A549 (cell line): ENCODE results near the gene HSPBAP1. TPM values are rescaled to one million over a fixed set of nuclear protein-coding genes. Genes with fewer than 3 reads are reported as not detected.

Experiments used
- ATAC-seq, 2 experiments: fragments of 200-7000 bp in 1 of 2; fragments of >200 bp in 1 of 2; cut with Nextera tagmentation in 1 of 2; cut with Tn5 transposase in 1 of 2; 3 replicates each; pipeline versions ENCODE4 v1.8.0 to v1.9.1; 2018 to 2020; ENCODE audit warnings: mild to moderate bottlenecking in 1 of 2, moderate library complexity in 1 of 2
- CTCF ChIA-PET: fragments of 300-600 bp; sonication (Branson Sonifier 250); formaldehyde crosslinking; extraction: SDS; loops from one replicate; lab custom pipeline; 2021; ENCODE audit warnings: antibody characterized with exemption, inconsistent platforms; lab: Yijun Ruan, JAX
- POLR2A ChIA-PET: fragments of 350-600 bp; formaldehyde crosslinking; extraction: SDS; loops from one replicate; lab custom pipeline; 2021; ENCODE audit warnings: antibody characterized with exemption, inconsistent platforms; lab: Yijun Ruan, JAX
- DNase-seq, 2 experiments: peaks; one replicate each; pipeline versions ENCODE4 v3.0.0 to v3.0.0-alpha.2; 2011 to 2016; ENCODE audit warnings: low read depth in 1 of 2, low spot score in 1 of 2
- FAIRE-seq: peaks from 2 replicates; lab custom pipeline; 2011; peaks lifted over from hg19 to GRCh38; lab: Jason Lieb, UNC
- H3K27ac ChIP-seq, 2 experiments: fragments of >200 bp; sonication (Bioruptor Twin); formaldehyde crosslinking; 3 replicates each; pipeline ENCODE4 v1.5.1; 2016 to 2017
- H3K4me1 ChIP-seq: fragments of >200 bp; sonication (Bioruptor Twin); formaldehyde crosslinking; 3 replicates; pipeline ENCODE4 v1.6.1; 2016
- H3K4me2 ChIP-seq: fragments of >200 bp; sonication (Bioruptor Twin); formaldehyde crosslinking; 3 replicates; pipeline ENCODE4 v1.6.1; 2016
- H3K4me3 ChIP-seq: fragments of >200 bp; sonication (Bioruptor Twin); formaldehyde crosslinking; 3 replicates; pipeline ENCODE4 v1.5.1; 2016
- H3K9me3 ChIP-seq: fragments of >200 bp; sonication (Bioruptor Twin); formaldehyde crosslinking; 3 replicates; pipeline ENCODE4 v1.6.1; 2016
- CBX2 ChIP-seq: fragments of 200-600 bp; sonication (generic); IDR thresholded peaks from 2 replicates; pipeline ENCODE4 v1.6.1; 2016; ENCODE audit warnings: low read depth, mild to moderate bottlenecking, borderline replicate concordance
- CEBPB ChIP-seq, 2 experiments: fragments of >200 bp in 1 of 2; sonication (Bioruptor Twin) in 1 of 2; formaldehyde crosslinking in 1 of 2; IDR thresholded peaks; 2 replicates each; pipeline ENCODE4 v1.6.1; 2012 to 2016
- EHMT2 ChIP-seq: fragments of 200-600 bp; sonication (generic); IDR thresholded peaks from 2 replicates; pipeline ENCODE4 v1.6.1; 2016; ENCODE audit warnings: antibody characterized with exemption, low read depth, mild to moderate bottlenecking, moderate library complexity
- ELK1 ChIP-seq: fragments of 150-350 bp; IDR thresholded peaks from 2 replicates; pipeline ENCODE4 v1.6.1; 2014; ENCODE audit warnings: low read depth, mild to moderate bottlenecking, low read length
- ESRRA ChIP-seq: fragments of 150-350 bp; IDR thresholded peaks from 2 replicates; pipeline ENCODE4 v1.6.1; 2014; ENCODE audit warnings: mild to moderate bottlenecking, low read length, borderline replicate concordance
- FOXS1 ChIP-seq: fragments of 250-450 bp; sonication (Bioruptor Pico); IDR thresholded peaks from 2 replicates; pipeline ENCODE4 v1.5.0; 2020; ENCODE audit warnings: mild to moderate bottlenecking, moderate library complexity
- HDAC2 ChIP-seq: fragments of 200-600 bp; sonication (generic); IDR thresholded peaks from 2 replicates; pipeline ENCODE4 v1.6.1; 2016
- HEYL ChIP-seq: fragments of 250-450 bp; sonication (Bioruptor Pico); IDR thresholded peaks from 2 replicates; pipeline ENCODE4 v1.8.0; 2021; ENCODE audit warnings: mild to moderate bottlenecking, moderate library complexity
- JUN ChIP-seq, 2 experiments: fragments of >200 bp; sonication (Bioruptor Twin); formaldehyde crosslinking; IDR thresholded peaks; 2 replicates in 1 of 2; 3 replicates in 1 of 2; pipeline ENCODE4 v1.6.1; 2016 to 2017
- MAZ ChIP-seq: fragments of 150-350 bp; IDR thresholded peaks from 2 replicates; pipeline ENCODE4 v1.6.1; 2014; ENCODE audit warnings: antibody characterized with exemption, low read depth, low read length, borderline replicate concordance
- NFE2L2 ChIP-seq: fragments of 150-350 bp; conservative IDR thresholded peaks from 2 replicates; pipeline ENCODE4 v1.6.1; 2014; ENCODE audit warnings: low read length
- NPAS2 ChIP-seq: fragments of 250-450 bp; sonication (Bioruptor Pico); IDR thresholded peaks from 2 replicates; pipeline ENCODE4 v1.8.0; 2022; ENCODE audit warnings: mild to moderate bottlenecking, moderate library complexity, borderline replicate concordance
- RAD21 ChIP-seq, 2 experiments: fragments of >200 bp in 1 of 2; sonication (Bioruptor Twin) in 1 of 2; formaldehyde crosslinking in 1 of 2; IDR thresholded peaks in 1 of 2; conservative IDR thresholded peaks in 1 of 2; 2 replicates in 1 of 2; 3 replicates in 1 of 2; pipeline ENCODE4 v1.6.1; 2012 to 2018; ENCODE audit warnings: inconsistent platforms in 1 of 2
- RARB ChIP-seq: fragments of 250-450 bp; sonication (Bioruptor Pico); IDR thresholded peaks from 2 replicates; pipeline ENCODE4 v1.8.0; 2021; ENCODE audit warnings: mild to moderate bottlenecking, moderate library complexity
- ZC3H11A ChIP-seq: fragments of 450-650 bp; IDR thresholded peaks from 2 replicates; pipeline ENCODE4 v1.6.1; 2014; ENCODE audit warnings: antibody characterized with exemption, mild to moderate bottlenecking
- ZNF302 ChIP-seq: fragments of 250-450 bp; sonication (Bioruptor Pico); IDR thresholded peaks from 2 replicates; pipeline ENCODE4 v1.9.0; 2021; ENCODE audit warnings: inconsistent platforms, mild to moderate bottlenecking, moderate library complexity
- WGBS: methylation state at CpG from one replicate; pipeline ENCODE4 v1.1.6; 2017; ENCODE audit errors: missing lambda C conversion rate; 5-methylcytosine and 5-hydroxymethylcytosine counted together
- polyA plus RNA-seq, 4 experiments: library from polyadenylated mRNA; depleted of rRNA in 3 of 4; stranded (reverse); fragments of >200 nt; fragmentation: RNase III in 1 of 4; extraction: RNeasy Plus Mini Kit Qiagen cat#74134 plus additional on column Dnase treatment in 1 of 4; gene quantifications; 2 replicates in 3 of 4; 3 replicates in 1 of 4; pipeline ENCODE4 v1.2.3, GENCODE V29; 2011 to 2017
- TF ChIP-seq, protein P1 (sequence below): fragments of >200 bp; sonication (Bioruptor Twin); formaldehyde crosslinking; IDR thresholded peaks from 3 replicates; pipeline ENCODE4 v1.6.1; 2016
- TF ChIP-seq, protein P2 (sequence below): fragments of >200 bp; sonication (Bioruptor Twin); formaldehyde crosslinking; IDR thresholded peaks from 2 replicates; pipeline ENCODE4 v1.6.1; 2016
- TF ChIP-seq, protein P3 (sequence below): IDR thresholded peaks from 2 replicates; pipeline ENCODE4 v1.6.1; 2012

Gene HSPBAP1
- polyA plus RNA-seq, 2 of the 4 experiments (the other 2 are of a cell fraction), result 6.3 to 9.2 TPM

DNA sequence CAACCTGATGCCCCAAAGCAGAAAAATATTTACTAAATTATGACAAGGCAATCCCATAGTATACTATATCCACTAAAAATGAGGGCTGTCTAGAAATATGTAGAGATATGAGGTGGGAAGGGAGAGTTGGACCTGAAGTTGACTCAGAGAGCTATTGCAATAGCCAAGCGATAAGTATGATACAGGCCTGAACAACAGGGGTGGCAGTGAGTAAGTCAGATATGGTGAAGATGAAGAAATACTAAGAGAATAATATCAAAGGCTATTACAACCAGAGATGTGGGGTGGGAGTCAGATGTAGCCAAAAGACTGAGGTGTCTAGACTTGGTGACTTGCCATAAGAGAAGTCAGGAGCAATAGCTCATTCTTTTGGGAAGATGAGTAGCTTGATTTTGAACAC, 9.2 kb downstream of the HSPBAP1 start:
- CTCF ChIA-PET, result interaction anchor here (0.9 to 1.0 kb wide), 3 partner anchors 9 to 13 kb away, joined by 3 read pairs; partner anchors contain the start of gene HSPBAP1
- no peak for DNase-seq
- H3K4me2 ChIP-seq, result no peak overlapping the region

GRCh38 chr3:122782804-122783203, 10.8 kb downstream of the HSPBAP1 start:
- Histone ChIP-seq H3K9me3 (no peaks in the 10 kb centered on the region), H3K27ac (no peak overlapping the region), H3K4me3 (no peak overlapping the region), H3K4me1 (peaks cover 21% of the 10 kb centered on the region)
- FAIRE-seq, result no peak
- TF ChIP-seq NFE2L2, result no peak
- TF ChIP-seq, all 56 proteins: peak for 0
- ChIA-PET POLR2A (no interaction called here), CTCF (interaction anchor here (1.0 to 1.2 kb wide), 2 partner anchors 13 to 777 kb away, joined by 3 to 4 read pairs; no protein-coding TSS in a partner anchor)
- H3K4me2 ChIP-seq, result no peak overlapping the region
- no peak for ATAC-seq
- no peak for DNase-seq
- 76% methylated on average over 1 of the region's 1 CpG for WGBS

More for the DNA sequence above, 9.2 kb downstream of the HSPBAP1 start:
- no peaks in the 10 kb centered on the region for H3K9me3 ChIP-seq
- POLR2A ChIA-PET, result interaction anchor here (1.2 kb wide), 1 partner anchor 9 kb away, joined by 10 read pairs; the partner anchor contains the start of gene HSPBAP1
- TF ChIP-seq MAZ, result no peak
- TF ChIP-seq EHMT2, result no peak
- H3K27ac ChIP-seq, result peak overlapping the region in 1 of 2 experiments; percentile 17; a peak in 1 of 6 replicates
- peaks cover 21% of the 10 kb centered on the region for H3K4me1 ChIP-seq
- FAIRE-seq (no peak), ATAC-seq (peak; percentile 58 to 81)
- H3K4me3 ChIP-seq, result no peak overlapping the region
- 88% methylated on average over 1 of the region's 1 CpG for WGBS

GRCh38 chr3:122777563-122777962, 16.1 kb downstream of the HSPBAP1 start:
- ATAC-seq, result no peak
- H3K4me3 ChIP-seq, result no peak overlapping the region
- no peak overlapping the region for H3K27ac ChIP-seq
- 86% methylated on average over 3 of the region's 3 CpGs for WGBS
- ChIA-PET CTCF (no interaction called here), POLR2A (no interaction called here)
- no peaks in the 10 kb centered on the region for H3K9me3 ChIP-seq
- H3K4me1 ChIP-seq, result 0 out of 3 replicates have a peak, but pooled peaks cover 3% of the 10 kb centered on the region
- FAIRE-seq, result no peak
- no peak overlapping the region for H3K4me2 ChIP-seq
- no peak for DNase-seq
- no peak for TF ChIP-seq ESRRA
- no peak for TF ChIP-seq JUN (IDR thresholded peaks at IDR 0.05)
- TF ChIP-seq, protein P1, sequence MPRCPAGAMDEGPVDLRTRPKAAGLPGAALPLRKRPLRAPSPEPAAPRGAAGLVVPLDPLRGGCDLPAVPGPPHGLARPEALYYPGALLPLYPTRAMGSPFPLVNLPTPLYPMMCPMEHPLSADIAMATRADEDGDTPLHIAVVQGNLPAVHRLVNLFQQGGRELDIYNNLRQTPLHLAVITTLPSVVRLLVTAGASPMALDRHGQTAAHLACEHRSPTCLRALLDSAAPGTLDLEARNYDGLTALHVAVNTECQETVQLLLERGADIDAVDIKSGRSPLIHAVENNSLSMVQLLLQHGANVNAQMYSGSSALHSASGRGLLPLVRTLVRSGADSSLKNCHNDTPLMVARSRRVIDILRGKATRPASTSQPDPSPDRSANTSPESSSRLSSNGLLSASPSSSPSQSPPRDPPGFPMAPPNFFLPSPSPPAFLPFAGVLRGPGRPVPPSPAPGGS, result no peak
- no peak for TF ChIP-seq ELK1
- TF ChIP-seq RAD21 (conservative IDR thresholded peaks at IDR 0.05 in 1 of 2, IDR thresholded peaks at IDR 0.05 in 1 of 2), result no peak
- no peak for TF ChIP-seq CEBPB (IDR thresholded peaks at IDR 0.05)
- no peak for TF ChIP-seq ZC3H11A
- no peak for TF ChIP-seq RARB
- TF ChIP-seq NPAS2 (CRISPR knock-in tag), result no peak
- TF ChIP-seq FOXS1 (CRISPR knock-in tag), result no peak
- no peak for TF ChIP-seq ZNF302 (CRISPR knock-in tag)
- TF ChIP-seq, protein P2, sequence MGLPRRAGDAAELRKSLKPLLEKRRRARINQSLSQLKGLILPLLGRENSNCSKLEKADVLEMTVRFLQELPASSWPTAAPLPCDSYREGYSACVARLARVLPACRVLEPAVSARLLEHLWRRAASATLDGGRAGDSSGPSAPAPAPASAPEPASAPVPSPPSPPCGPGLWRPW, result no peak
- no peak for TF ChIP-seq HDAC2
- TF ChIP-seq, protein P3, sequence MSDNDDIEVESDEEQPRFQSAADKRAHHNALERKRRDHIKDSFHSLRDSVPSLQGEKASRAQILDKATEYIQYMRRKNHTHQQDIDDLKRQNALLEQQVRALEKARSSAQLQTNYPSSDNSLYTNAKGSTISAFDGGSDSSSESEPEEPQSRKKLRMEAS, result no peak
- TF ChIP-seq EHMT2, result no peak
- no peak for TF ChIP-seq CBX2
- TF ChIP-seq HEYL, result no peak
